GM21786 (cell line): ENCODE results near the gene FBXO11.

Experiments used
- ATAC-seq: cut with Tn5 transposase; IDR thresholded peaks from one replicate; pipeline ENCODE4 v1.9.1; 2021; ENCODE audit not compliant: unreplicated experiment

FBXO11 gene

DNA sequence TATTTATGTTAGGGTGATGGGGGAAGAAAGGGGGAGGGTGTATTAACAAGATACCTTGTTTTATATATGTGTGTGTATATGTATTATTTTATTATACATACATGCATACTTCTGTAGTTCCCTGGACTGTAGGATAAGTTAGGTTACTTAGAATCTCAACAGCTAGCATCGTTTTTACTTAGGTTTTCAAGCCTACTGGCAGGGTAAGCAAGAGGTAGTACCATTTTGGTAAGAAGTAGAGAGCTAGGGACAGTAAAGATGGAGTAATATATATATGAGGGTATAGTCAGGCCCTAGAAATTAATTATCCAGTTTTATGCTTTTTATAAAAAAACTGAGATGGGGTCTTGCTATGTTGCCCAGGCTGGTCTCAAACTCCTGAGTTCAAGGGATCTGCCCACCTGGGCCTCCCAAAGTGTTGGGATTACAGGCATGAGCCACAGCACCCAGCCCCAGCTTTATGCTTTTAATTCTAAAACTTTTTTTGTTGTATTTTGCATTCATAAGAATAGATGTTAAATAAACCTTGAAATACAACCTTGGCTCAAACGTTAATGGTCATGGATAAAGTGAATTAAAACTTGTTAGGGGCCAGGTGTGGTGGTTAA lies 110.1 kb downstream of the FBXO11 start:
- no peak for ATAC-seq

- no peak for ATAC-seq
These were observed 120.3 kb downstream of the FBXO11 start for GRCh38 chr2:47785986-47786385.

- no peak for ATAC-seq
These were observed 121.9 kb downstream of the FBXO11 start for GRCh38 chr2:47784352-47784851.

- ATAC-seq = peak; percentile 28
These were observed 122.6 kb downstream of the FBXO11 start for GRCh38 chr2:47783486-47784351.

DNA sequence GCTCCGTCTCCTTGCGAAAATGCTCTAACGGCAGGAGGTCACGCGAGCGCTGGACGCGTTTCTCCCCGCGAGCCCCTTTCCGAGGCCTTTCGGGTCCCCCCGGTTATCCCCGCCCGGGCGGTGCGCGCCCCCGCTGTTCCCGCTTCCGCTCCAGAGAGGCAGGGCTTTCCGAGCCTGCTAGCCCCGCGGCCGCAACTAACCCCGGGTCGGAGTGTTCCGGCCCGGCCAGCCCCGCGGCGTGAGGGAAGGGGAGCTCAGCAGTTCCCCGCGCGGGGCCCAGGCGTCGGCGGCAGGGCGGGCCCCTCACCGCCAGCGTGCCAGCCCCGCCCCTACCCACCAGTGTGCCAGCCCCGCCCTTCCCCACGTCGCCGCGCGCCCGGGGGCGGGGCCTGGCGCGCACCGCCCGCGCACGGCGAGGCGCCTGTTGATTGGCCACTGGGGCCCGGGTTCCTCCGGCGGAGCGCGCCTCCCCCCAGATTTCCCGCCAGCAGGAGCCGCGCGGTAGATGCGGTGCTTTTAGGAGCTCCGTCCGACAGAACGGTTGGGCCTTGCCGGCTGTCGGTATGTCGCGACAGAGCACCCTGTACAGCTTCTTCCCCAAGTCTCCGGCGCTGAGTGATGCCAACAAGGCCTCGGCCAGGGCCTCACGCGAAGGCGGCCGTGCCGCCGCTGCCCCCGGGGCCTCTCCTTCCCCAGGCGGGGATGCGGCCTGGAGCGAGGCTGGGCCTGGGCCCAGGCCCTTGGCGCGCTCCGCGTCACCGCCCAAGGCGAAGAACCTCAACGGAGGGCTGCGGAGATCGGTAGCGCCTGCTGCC lies 123.4 kb downstream of the FBXO11 start, which contains the start of gene MSH6:
TSS of gene MSH6 (plus strand) at position 475 of the 815 bp plus-strand sequence. CDS start at position 564, 89 bp downstream.
- ATAC-seq = peak; percentile 85

DNA sequence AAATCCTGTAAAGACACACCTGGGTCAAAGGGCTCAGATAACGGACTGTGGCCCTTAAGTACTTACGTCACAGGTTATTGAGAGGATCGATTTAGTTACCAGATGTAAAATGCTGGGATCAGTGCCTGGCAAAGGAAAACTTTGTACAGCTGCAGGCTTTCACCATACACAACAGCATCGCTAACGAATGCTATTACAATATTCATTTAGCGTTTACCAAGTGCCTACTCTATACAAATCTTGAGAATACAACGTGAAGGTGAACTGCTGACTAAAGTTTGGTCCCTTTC lies 124.0 kb downstream of the FBXO11 start:
- no peak for ATAC-seq

DNA sequence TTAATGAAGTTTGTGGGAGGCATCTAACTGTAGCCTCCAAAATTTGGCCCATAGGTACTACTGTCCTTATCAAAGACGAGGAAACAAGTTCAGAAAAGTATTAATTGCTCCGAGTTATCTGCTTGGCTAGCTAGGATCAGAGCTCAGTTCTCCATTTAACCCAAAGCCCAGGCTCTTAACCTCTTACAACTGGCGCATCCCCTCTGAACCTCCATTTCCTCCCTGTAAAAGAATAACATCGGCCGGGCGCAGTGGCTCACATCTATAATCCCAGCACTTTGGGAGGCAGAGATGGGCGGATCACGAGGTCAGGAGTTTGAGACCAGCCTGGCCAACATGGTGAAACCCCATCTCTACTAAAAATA lies 126.9 kb downstream of the FBXO11 start:
- no peak for ATAC-seq

- no peak for ATAC-seq
These were observed 127.4 kb downstream of the FBXO11 start for GRCh38 chr2:47778698-47779425.

GRCh38 chr2:47777277-47777937 lies 128.9 kb downstream of the FBXO11 start:
- ATAC-seq = no peak

DNA sequence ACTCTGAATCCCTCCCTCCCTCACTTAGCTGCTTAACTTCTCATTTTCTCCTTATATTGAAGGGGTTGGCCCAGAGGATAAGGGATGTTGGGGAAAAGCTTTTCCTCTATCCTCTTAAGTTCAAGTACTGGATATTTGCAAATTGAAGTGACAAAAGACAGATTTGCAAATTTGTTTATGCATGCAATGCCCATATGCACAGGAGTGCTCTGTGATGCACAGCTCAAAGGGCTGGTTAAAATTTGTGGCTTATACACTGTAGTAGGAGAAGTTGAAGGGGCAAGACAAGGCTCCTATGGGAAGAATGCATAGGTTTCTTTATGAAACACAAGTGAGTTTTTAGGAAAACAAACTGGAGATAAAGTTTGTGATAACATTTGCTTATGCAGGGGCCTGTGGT lies 131.7 kb downstream of the FBXO11 start:
- no peak for ATAC-seq

DNA sequence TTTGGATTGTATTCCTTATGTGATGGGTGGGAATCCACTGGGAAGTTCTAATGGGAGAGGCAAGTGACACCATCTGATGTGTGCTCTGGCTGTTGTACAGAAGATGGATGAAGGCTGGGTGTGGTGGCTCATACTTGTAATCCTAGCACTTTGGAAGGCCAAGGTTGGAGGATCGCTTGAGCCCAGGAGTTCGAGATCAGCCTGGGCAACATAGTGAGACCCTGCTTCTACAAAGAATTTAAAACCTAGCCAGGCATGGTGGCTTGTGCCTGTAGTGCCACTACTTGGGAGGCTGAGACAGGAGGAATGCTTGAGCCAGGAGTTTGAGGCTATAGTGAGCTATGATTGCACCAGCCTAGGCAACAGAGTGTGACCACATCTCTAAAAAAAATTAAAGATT lies 134.0 kb downstream of the FBXO11 start:
- ATAC-seq = no peak

DNA sequence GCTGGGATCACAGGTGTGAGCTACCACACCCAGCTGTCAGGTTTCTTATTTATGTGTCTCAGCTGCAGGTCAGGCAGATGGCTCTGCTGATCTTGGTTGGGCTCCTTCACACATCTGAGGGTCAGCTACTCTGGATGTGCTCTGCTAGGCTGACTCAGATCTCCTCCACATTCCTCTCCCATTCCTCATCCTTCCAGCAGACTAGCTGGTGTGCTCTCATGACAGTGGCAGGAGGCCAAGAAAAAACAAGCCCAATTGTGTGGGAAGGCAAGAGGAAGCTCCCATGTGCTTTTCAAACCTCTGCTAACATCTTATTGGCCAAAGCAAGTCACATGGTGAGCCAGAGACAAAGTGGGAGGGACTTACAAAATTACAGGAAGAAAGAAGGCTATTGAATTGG lies 135.1 kb downstream of the FBXO11 start:
- ATAC-seq = no peak

DNA sequence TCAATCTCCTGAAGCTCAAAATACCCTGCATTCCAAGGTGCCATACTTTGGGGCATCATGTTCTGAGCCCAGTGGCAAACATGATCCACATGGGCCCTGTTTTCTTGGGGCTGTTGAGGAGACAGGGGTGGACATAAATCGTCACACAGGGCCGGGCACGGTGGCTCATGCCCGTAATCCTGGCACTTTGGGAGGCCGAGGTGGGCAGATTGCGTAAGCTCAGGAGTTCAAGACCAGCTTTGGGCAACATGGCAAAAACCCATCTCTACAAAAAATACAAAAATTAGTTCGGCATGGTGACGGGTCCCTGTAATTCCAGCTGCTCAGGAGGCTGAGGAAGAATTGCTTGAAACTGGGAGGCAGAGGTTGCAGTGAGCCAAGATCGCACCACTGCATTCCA lies 137.0 kb downstream of the FBXO11 start:
- ATAC-seq = no peak

GRCh38 chr2:47767880-47768609 lies 138.3 kb downstream of the FBXO11 start:
- ATAC-seq = no peak

- no peak for ATAC-seq
These were observed 138.8 kb downstream of the FBXO11 start for GRCh38 chr2:47767497-47767844.

DNA sequence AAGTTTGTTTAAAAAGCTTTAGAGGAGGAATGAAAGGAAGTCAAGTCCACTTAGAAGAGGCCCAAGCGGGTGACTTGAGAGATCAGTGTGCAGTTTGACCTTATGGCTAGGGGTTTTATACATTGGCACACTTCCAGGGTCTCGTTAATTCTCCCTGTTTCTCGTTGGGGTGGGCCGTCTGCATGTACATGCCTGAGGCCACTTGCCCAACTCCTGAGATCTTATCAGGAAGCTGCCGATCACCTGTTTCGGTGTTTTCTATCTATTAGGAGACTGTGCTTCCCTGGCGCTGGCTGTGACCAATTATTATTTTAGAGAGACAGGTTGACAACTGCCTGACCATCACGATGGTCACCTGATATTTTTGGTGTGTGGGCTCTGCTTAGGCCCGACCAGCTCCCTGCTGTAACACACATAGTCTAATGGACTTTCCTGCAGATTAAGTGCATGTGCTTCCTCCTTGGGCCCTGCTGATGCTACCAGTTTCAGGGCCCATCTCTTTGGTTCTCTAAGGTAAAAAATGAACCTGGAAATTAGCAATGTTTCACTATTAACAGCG lies 154.4 kb downstream of the FBXO11 start:
- ATAC-seq = no peak

DNA sequence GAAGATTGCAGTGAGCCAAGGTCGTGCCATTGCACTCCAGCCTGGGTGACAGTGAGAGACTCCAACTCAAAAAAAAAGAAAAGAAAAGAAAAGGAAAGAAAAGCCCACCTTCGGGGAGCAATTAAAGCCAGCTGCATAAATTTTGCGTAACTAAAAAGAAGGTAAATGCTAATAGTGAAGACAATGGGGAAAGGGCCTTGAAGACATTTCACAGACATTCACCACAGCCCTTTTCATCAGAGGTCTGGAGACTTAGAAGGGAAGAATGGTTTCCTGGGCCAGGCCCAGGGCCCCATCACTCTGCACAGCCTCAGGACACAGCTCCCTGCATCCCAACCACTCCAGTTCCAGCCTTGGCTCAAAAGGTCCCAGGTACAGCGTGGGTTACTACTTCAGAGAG lies 158.4 kb downstream of the FBXO11 start:
- no peak for ATAC-seq

DNA sequence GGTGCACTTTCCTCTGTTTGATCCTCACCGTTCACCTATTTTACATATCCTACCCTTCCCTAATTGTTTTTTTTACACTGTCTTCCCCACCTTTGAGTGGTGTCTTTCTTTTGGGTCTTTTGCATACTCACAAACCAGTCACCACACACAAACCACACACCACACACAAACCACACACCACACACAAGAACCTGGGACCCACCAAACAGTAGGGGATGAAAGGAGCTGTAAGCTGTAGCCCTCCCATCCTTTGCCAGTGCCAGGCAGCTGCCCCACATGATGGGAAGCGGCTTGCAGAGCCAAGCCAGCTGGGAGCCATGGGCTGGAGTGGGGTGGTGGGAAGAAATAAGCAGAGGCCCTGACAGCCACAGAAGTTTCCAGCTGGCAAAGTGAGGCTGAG lies 162.2 kb downstream of the FBXO11 start:
- ATAC-seq = no peak

- ATAC-seq = no peak
These were observed 164.7 kb downstream of the FBXO11 start for GRCh38 chr2:47741637-47742036.

GRCh38 chr2:47741101-47741500 lies 165.2 kb downstream of the FBXO11 start:
- ATAC-seq = no peak
